Neuronal stem cell (in vitro differentiated cells): ENCODE results near the gene GATAD1.

Experiments
- DNase-seq: peaks from one replicate; pipeline ENCODE4 v3.0.0-alpha.2; 2013; ENCODE audit warnings: low spot score
- H2AFZ ChIP-seq: one replicate; pipeline ENCODE4 v1.6.1; 2013; ENCODE audit warnings: mild to moderate bottlenecking, low read length, inconsistent platforms
- H2AK5ac ChIP-seq: 2 replicates; pipeline ENCODE4 v1.6.1; 2013; ENCODE audit warnings: low read depth, mild to moderate bottlenecking, inconsistent platforms, low read length, moderate library complexity, mixed read lengths
- H2BK120ac ChIP-seq: 2 replicates; pipeline ENCODE4 v1.6.1; 2013; ENCODE audit warnings: low read depth, mild to moderate bottlenecking, inconsistent platforms, low read length, moderate library complexity, mixed read lengths
- H2BK12ac ChIP-seq: one replicate; pipeline ENCODE4 v1.6.1; 2013; ENCODE audit warnings: low read length, inconsistent platforms
- H2BK15ac ChIP-seq: 2 replicates; pipeline ENCODE4 v1.6.1; 2013; ENCODE audit warnings: mild to moderate bottlenecking, low read length, inconsistent platforms, mixed read lengths
- H2BK5ac ChIP-seq: one replicate; pipeline ENCODE4 v1.6.1; 2013; ENCODE audit warnings: inconsistent platforms, mild to moderate bottlenecking, low read length, moderate library complexity
- H3K14ac ChIP-seq: one replicate; pipeline ENCODE4 v1.6.1; 2013; ENCODE audit warnings: low read length, inconsistent platforms
- H3K18ac ChIP-seq: 2 replicates; pipeline ENCODE4 v1.6.1; 2013; ENCODE audit warnings: low read length, inconsistent platforms
- H3K23ac ChIP-seq: 2 replicates; pipeline ENCODE4 v1.6.1; 2013; ENCODE audit warnings: low read depth, mild to moderate bottlenecking, mixed read lengths, low read length, inconsistent platforms; ENCODE audit not compliant: poor library complexity
- H3K27ac ChIP-seq: replicated peaks from 3 replicates; pipeline ENCODE4 v1.5.1; 2013; ENCODE audit warnings: low read length, inconsistent platforms
- H3K27me3 ChIP-seq, 3 experiments: 2 replicates each; pipeline ENCODE4 v1.6.1; 2013; ENCODE audit warnings: low read length in 3 of 3, mild to moderate bottlenecking in 2 of 3, inconsistent platforms in 1 of 3, low read depth in 1 of 3, mixed read lengths in 1 of 3, moderate library complexity in 1 of 3; ENCODE audit not compliant: control insufficient read depth in 3 of 3, insufficient read depth in 3 of 3
- H3K36me3 ChIP-seq, 2 donors: replicated peaks in 1 of 2; 2 replicates each; pipeline ENCODE4 v1.6.1; 2013; ENCODE audit warnings: low read length in 2 of 2; ENCODE audit not compliant: control insufficient read depth in 2 of 2, insufficient read depth in 2 of 2
- H3K4ac ChIP-seq: 2 replicates; pipeline ENCODE4 v1.6.1; 2013; ENCODE audit warnings: inconsistent platforms, mild to moderate bottlenecking, low read length, moderate library complexity
- H3K4me1 ChIP-seq, 2 donors: 1 replicate in 1 of 2; 2 replicates in 1 of 2; pipeline ENCODE4 v1.6.1; 2013; ENCODE audit warnings: low read length in 2 of 2, low read depth in 1 of 2; ENCODE audit not compliant: control insufficient read depth in 2 of 2, insufficient read depth in 1 of 2
- H3K4me2 ChIP-seq: one replicate; pipeline ENCODE4 v1.6.1; 2013; ENCODE audit warnings: mild to moderate bottlenecking, low read length, inconsistent platforms; ENCODE audit not compliant: insufficient read depth, poor library complexity, severe bottlenecking
- H3K4me3 ChIP-seq, 2 donors: 2 replicates each; pipeline ENCODE4 v1.5.1; 2013; ENCODE audit warnings: low read length in 2 of 2, mild to moderate bottlenecking in 2 of 2, inconsistent platforms in 1 of 2, moderate library complexity in 1 of 2
- H3K79me1 ChIP-seq: one replicate; pipeline ENCODE4 v1.6.1; 2013; ENCODE audit warnings: low read depth, mild to moderate bottlenecking, inconsistent platforms, low read length, moderate library complexity
- H3K9ac ChIP-seq: one replicate; pipeline ENCODE4 v1.6.1; 2013; ENCODE audit warnings: mild to moderate bottlenecking, low read depth, low read length, inconsistent platforms; ENCODE audit not compliant: poor library complexity
- H3K9me3 ChIP-seq, 2 donors: replicated peaks in 1 of 2; 2 replicates each; pipeline versions ENCODE3 to v1.6.1; 2013; ENCODE audit warnings: low read length in 2 of 2, mild to moderate bottlenecking in 2 of 2, inconsistent platforms in 1 of 2, low read depth in 1 of 2, mixed read lengths in 1 of 2, moderate library complexity in 1 of 2; ENCODE audit not compliant: control insufficient read depth in 2 of 2, insufficient read depth in 1 of 2
- H4K8ac ChIP-seq: one replicate; pipeline ENCODE4 v1.6.1; 2013; ENCODE audit warnings: low read depth, mild to moderate bottlenecking, inconsistent platforms, low read length, moderate library complexity
- H4K91ac ChIP-seq: one replicate; pipeline ENCODE4 v1.6.1; 2013; ENCODE audit warnings: low read length, low read depth, mild to moderate bottlenecking, inconsistent platforms; ENCODE audit not compliant: poor library complexity
- WGBS, 2 donors: extraction: QIAGEN DNeasy Blood & Tissue Kit; methylation state at CpG; one replicate each; pipeline ENCODE4 v1.1.7; 2013; ENCODE audit warnings: missing lambda C conversion rate in 2 of 2, mixed read lengths in 1 of 2; ENCODE audit not compliant: insufficient read length in 2 of 2, insufficient replicate concordance in 1 of 2; ENCODE audit errors: extremely low coverage in 2 of 2; 5-methylcytosine and 5-hydroxymethylcytosine counted together

GATAD1 gene

GRCh38 chr7:92417913-92418312 is 29.4 kb upstream of the GATAD1 start:
- Histone ChIP-seq H2BK5ac (no peak overlapping the region), H3K4me2 (no peak overlapping the region), H3K18ac (no peak overlapping the region), H3K14ac (no peak overlapping the region), H3K23ac (no peak overlapping the region), H2AK5ac (no peak overlapping the region), H2AFZ (peak overlapping the region; percentile 39), H4K91ac (no peak overlapping the region), H2BK120ac (no peak overlapping the region), H3K9ac (no peak overlapping the region), H3K4me3 (no peak overlapping the region), H3K36me3 (no peaks in the 10 kb centered on the region), H2BK12ac (no peak overlapping the region), H3K9me3 (no peaks in the 10 kb centered on the region), H3K4ac (no peak overlapping the region), H2BK15ac (no peak overlapping the region), H3K27me3 (no peaks in the 10 kb centered on the region), H3K79me1 (no peaks in the 10 kb centered on the region), H4K8ac (no peak overlapping the region), H3K27ac (no peak overlapping the region), H3K4me1 (peaks cover 0 to 5% of the 10 kb centered on the region in 2 donors)
- DNase-seq = no peak
- WGBS, 2 donors = no CpG with 5 or more reads among the region's 5 CpGs

- Histone ChIP-seq H3K14ac (no peak overlapping the region), H3K9ac (no peak overlapping the region), H3K4me2 (no peak overlapping the region), H4K91ac (no peak overlapping the region), H3K79me1 (no peaks in the 10 kb centered on the region), H2AK5ac (no peak overlapping the region), H2AFZ (peak overlapping the region; percentile 53), H2BK120ac (no peak overlapping the region), H3K36me3 (no peaks in the 10 kb centered on the region), H3K4ac (no peak overlapping the region), H3K9me3 (peaks cover 0 to 3% of the 10 kb centered on the region in 2 donors), H4K8ac (no peak overlapping the region), H2BK5ac (no peak overlapping the region), H3K4me1 (peaks cover 3% of the 10 kb centered on the region in 2 donors), H3K18ac (no peak overlapping the region), H3K27ac (no peak overlapping the region), H2BK12ac (no peak overlapping the region), H2BK15ac (peak overlapping the region; percentile 16), H3K4me3 (no peak overlapping the region), H3K27me3 (peaks cover 0 to 3% (median 0%) of the 10 kb centered on the region in 3 experiments), H3K23ac (no peak overlapping the region)
- DNase-seq = no peak
- no CpG with 5 or more reads among the region's 5 CpGs for WGBS, 2 donors
These were observed 25.4 kb upstream of the GATAD1 start for GRCh38 chr7:92421676-92422435.

- Histone ChIP-seq H3K14ac (no peak overlapping the region), H2BK5ac (no peak overlapping the region), H3K9ac (no peak overlapping the region), H3K18ac (peak overlapping the region; percentile 45), H4K8ac (no peak overlapping the region), H2BK120ac (no peak overlapping the region), H3K4me1 (peaks cover 3% of the 10 kb centered on the region in 2 donors), H3K9me3 (peaks cover 0 to 3% of the 10 kb centered on the region in 2 donors), H2AK5ac (no peak overlapping the region), H3K4me3 (no peak overlapping the region), H3K4me2 (no peak overlapping the region), H3K36me3 (no peaks in the 10 kb centered on the region), H3K23ac (no peak overlapping the region), H3K27ac (no peak overlapping the region), H3K27me3 (peaks cover 0 to 3% (median 0%) of the 10 kb centered on the region in 3 experiments), H2AFZ (peak overlapping the region; percentile 96), H2BK12ac (peak overlapping the region; percentile 85), H4K91ac (no peak overlapping the region), H3K79me1 (no peaks in the 10 kb centered on the region), H3K4ac (no peak overlapping the region), H2BK15ac (peak overlapping the region; percentile 77)
- no peak for DNase-seq
- WGBS, 2 donors = no CpG with 5 or more reads among the region's 6 CpGs
These were observed 24.4 kb upstream of the GATAD1 start for GRCh38 chr7:92422926-92423325.

- Histone ChIP-seq H3K4me1 (peaks cover 3% of the 10 kb centered on the region in 2 donors), H3K79me1 (no peaks in the 10 kb centered on the region), H3K4ac (peak overlapping the region; percentile 2), H3K4me3 (peak overlapping the region in 1 of 2 donors; percentile 65), H2AK5ac (no peak overlapping the region), H2BK120ac (no peak overlapping the region), H2AFZ (peak overlapping the region; percentile 96), H3K14ac (no peak overlapping the region), H4K91ac (no peak overlapping the region), H2BK15ac (no peak overlapping the region), H3K9me3 (peaks cover 0 to 3% of the 10 kb centered on the region in 2 donors), H4K8ac (no peak overlapping the region), H3K27ac (no peak overlapping the region), H3K27me3 (peaks cover 0 to 3% (median 0%) of the 10 kb centered on the region in 3 experiments), H2BK12ac (no peak overlapping the region), H3K18ac (no peak overlapping the region), H2BK5ac (no peak overlapping the region), H3K36me3 (no peaks in the 10 kb centered on the region), H3K4me2 (no peak overlapping the region), H3K23ac (peak overlapping the region; percentile 9), H3K9ac (no peak overlapping the region)
- WGBS, 2 donors = 100% methylated on average over 3 of the region's 5 CpGs; no CpG with 5 or more reads in 1 of the 2 donors
- DNase-seq = no peak
These were observed 23.6 kb upstream of the GATAD1 start for GRCh38 chr7:92423710-92424131.
